Skeletal muscle tissue (tissue), 4 donors: ENCODE data around the gene CRHR2. TPM values are rescaled to one million over a fixed set of nuclear protein-coding genes. Genes with fewer than 3 reads are reported as not detected.

ENCODE experiments used
- H3K27ac ChIP-seq: one replicate; pipeline ENCODE4 v1.7.0; 2013; ENCODE audit warnings: mild to moderate bottlenecking, low read depth, low read length, inconsistent platforms
- H3K27me3 ChIP-seq, 3 donors: one replicate each; pipeline ENCODE4 v1.7.0; 2013; ENCODE audit warnings: low read length in 3 of 3; ENCODE audit not compliant: control insufficient read depth in 3 of 3, insufficient read depth in 3 of 3
- H3K36me3 ChIP-seq, 3 donors: one replicate each; pipeline ENCODE4 v1.7.0; 2013; ENCODE audit warnings: low read length in 3 of 3; ENCODE audit not compliant: control insufficient read depth in 3 of 3, insufficient read depth in 3 of 3
- H3K4me1 ChIP-seq, 3 donors: one replicate each; pipeline ENCODE4 v1.7.0; 2013; ENCODE audit warnings: low read length in 3 of 3, mild to moderate bottlenecking in 3 of 3; ENCODE audit not compliant: control insufficient read depth in 3 of 3, insufficient read depth in 3 of 3
- H3K4me3 ChIP-seq, 3 donors: one replicate each; pipeline ENCODE4 v1.7.0; 2013; ENCODE audit warnings: low read length in 3 of 3
- H3K9ac ChIP-seq, 3 donors: one replicate each; pipeline ENCODE4 v1.7.0; 2013; ENCODE audit warnings: low read length in 3 of 3, mild to moderate bottlenecking in 3 of 3, moderate library complexity in 2 of 3, low read depth in 1 of 3
- H3K9me3 ChIP-seq, 3 donors: one replicate each; pipeline ENCODE4 v1.7.0; 2013; ENCODE audit warnings: low read length in 3 of 3; ENCODE audit not compliant: control insufficient read depth in 3 of 3
- total RNA-seq: library from RNA; depleted of rRNA; stranded (reverse); fragments of >200 nt; gene quantifications from one replicate; pipeline ENCODE4 v1.2.3, GENCODE V29; 2014
- donor health status: Osteomylitis.

Gene CRHR2
- total RNA-seq, 1 donor from 2014 or later = under 0.01 TPM

DNA sequence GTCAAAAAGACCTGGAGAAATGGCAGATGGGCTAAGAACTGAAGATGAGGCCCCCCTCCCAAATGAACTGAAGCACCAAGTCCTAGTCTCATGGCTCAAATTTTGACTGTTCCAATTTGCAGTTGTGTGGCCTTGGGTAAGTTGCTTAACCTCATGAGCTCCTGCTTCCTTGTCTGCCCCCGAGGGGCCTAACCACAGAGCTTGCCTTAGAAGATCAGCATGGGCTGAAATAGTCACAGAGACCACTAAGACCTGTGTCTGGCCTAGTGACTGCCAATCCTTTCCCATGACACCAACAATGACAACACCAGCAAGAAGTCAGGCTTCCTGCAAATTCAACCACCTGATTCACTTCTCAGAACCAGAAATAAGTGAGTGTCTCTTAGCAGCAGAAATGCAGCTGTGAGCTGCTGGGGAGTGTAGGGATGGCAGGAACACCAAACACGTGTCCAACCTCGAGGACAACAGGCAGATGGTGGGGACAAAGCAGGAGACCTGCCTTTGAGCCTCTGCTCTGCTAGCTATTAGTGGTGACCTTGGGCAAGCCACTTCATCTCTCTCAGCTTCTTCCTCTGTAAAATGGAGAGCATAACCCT lies 23.7 kb downstream of the CRHR2 start:
- Histone ChIP-seq H3K4me1 (no peaks in the 10 kb centered on the region), H3K4me3 (no peak overlapping the region), H3K9ac (no peak overlapping the region)

DNA sequence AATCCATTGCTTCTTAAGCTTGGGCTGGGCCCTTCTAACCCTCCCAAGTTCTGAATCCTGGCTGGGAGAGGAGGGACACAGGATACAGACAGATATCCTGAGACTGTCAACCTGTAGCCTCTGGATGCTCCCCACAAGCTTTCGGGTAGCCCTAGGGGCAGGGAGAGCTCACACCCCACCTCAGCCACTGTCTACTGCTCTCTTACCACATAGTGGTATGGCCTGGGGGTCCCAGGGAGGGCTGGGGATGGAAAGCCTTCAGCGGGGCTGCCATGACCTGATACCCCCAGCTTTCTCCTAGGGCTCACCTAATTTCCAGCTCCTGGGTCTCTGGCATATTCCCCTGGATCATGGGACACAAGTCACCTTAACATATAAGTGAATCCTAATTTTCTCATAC lies 25.1 kb downstream of the CRHR2 start:
- H3K27me3 ChIP-seq = no peaks in the 10 kb centered on the region
- H3K36me3 ChIP-seq = no peaks in the 10 kb centered on the region
- H3K4me1 ChIP-seq = no peaks in the 10 kb centered on the region
- no peak overlapping the region for H3K9ac ChIP-seq
- H3K9me3 ChIP-seq = no peaks in the 10 kb centered on the region
- H3K4me3 ChIP-seq = no peak overlapping the region
- no peak overlapping the region for H3K27ac ChIP-seq

More for the DNA sequence above, 23.7 kb downstream of the CRHR2 start:
- no peaks in the 10 kb centered on the region for H3K36me3 ChIP-seq
- no peak overlapping the region for H3K27ac ChIP-seq
- no peaks in the 10 kb centered on the region for H3K9me3 ChIP-seq
- H3K27me3 ChIP-seq = peaks cover 0 to 6% (median 3%) of the 10 kb centered on the region in 3 donors

DNA sequence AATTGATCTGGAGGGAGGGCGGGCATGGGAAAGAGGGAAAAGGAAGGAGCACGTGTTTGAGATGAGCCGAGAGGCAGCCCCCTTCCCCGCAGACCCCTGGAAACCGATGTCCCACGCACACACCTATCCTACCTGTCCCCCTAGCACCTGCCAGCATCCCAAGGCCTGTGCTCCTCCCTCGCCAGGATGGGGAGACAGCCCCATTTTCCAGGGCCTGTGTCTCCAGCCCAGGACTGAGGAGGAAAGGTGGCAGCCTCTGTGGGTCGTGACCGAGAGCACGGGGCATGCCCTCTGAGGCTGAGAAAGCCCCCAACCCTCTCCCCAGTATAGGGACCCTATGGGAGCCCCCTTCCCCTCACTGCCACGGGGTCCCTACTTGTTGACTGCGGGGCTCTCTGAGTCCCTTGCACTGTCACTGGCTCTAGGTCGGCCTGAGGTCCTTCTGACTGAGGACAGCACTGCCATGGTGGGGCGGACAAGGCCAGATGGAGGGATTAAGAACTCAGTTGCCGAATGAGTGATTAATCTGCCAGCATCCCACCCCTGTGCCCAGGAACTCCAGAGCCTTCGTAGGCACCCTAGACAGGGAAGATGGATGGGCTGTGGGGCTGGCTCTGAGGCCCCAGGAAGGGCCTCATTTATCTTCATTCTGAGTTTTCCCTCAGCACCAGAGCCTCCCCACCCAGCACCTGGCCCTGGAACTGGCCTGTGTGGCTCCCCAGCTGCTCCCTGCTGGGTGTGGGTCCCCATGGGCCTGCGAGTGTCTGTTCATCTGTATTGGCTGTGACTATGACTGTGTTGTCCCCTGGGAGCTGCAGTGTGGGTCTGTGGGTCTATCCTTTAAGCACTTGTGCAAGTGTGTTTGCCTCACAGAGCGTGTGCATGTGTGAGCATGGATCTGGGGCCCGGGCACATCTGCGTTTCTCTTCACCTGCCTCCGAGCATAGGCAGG lies 26.0 kb downstream of the CRHR2 start:
- H3K27ac ChIP-seq = no peak overlapping the region
- H3K36me3 ChIP-seq = no peaks in the 10 kb centered on the region
- no peaks in the 10 kb centered on the region for H3K4me1 ChIP-seq
- H3K9ac ChIP-seq = no peak overlapping the region
- H3K4me3 ChIP-seq = no peak overlapping the region
- H3K27me3 ChIP-seq = no peaks in the 10 kb centered on the region
- H3K9me3 ChIP-seq = no peaks in the 10 kb centered on the region

DNA sequence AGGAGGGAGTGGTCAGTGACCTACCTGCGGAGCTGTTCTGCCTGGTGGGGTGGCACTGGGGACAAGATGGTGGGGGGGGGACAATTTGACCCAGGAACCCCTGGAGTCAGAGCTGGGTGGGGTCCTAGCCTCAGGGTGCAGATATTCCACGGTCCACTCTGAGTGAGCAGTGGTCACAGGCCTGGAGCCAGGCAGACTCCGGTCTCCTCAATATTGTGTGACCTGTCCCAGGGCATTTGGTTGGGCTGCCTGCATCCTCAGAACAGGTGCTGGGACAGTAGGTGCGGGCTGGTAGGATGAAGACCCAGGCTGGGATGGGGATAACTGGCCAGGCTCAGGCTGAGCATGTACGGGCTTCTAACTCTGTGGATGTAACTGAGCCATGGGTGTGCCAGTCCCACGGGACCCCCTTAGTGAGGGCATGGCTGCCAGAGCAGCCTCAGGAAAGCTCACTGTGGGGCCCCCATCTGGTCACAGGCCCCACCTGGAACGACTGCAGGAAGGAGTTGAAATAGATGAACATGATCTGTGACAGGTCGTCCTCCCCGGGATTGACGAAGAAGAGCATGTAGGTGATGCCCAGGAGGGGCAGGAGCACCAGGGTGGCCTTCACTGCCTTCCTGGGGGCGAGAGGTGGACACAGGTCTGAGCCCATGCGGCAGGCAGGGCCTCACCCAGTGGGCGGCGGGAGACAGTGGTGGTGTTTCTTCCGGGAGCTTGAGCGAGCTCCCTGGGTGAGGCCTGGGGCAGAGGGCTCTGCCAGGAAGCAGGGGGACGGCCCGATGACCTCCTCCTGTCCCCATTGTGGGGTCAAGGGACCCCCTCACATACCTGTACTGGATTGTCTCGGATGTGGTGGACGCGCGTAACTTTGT lies 26.9 kb downstream of the CRHR2 start:
- H3K36me3 ChIP-seq = no peaks in the 10 kb centered on the region
- no peak overlapping the region for H3K9ac ChIP-seq
- no peak overlapping the region for H3K4me3 ChIP-seq
- H3K9me3 ChIP-seq = no peaks in the 10 kb centered on the region
- no peaks in the 10 kb centered on the region for H3K4me1 ChIP-seq
- no peak overlapping the region for H3K27ac ChIP-seq
- H3K27me3 ChIP-seq = no peaks in the 10 kb centered on the region

DNA sequence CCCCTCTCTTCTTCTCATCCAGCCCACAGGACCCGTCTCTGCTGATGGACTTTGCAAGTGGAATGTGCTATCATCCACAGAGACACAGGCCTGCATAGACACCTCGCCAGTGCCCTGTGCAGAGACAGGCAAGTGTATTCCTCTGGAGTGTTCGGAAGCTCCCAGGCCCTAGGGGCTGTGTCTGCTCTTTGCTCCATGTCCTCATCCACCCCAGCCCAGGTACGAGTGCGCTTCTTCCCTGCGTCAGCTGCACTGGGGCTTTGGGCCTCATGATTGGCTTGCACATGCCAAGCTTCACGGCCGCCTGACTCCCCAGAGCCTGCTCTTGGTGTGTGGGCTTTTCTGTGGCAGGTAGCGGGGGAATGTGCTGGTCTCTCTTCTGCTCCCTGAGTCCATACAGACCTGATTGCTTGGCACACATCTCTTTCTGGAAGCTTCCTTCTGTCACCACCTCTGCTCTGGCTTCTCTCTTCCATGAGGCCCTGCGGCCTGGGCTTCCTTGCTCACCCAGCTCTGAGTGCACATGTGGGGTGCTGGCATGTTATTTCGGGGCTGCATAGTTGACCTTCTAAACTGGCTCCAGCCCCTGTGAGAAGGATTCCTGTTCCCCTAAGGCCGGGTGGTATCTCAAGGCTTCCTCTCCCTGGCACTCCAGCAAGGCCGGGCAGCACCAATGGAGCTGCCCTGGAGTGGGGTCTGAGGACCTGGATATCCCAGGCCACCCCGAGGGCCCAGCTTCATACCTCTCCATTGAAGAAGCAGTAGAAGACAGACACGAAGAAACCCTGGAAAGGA lies 27.8 kb downstream of the CRHR2 start:
- no peak overlapping the region for H3K4me3 ChIP-seq
- no peak overlapping the region for H3K27ac ChIP-seq
- no peaks in the 10 kb centered on the region for H3K9me3 ChIP-seq
- H3K36me3 ChIP-seq = no peaks in the 10 kb centered on the region
- no peaks in the 10 kb centered on the region for H3K4me1 ChIP-seq
- no peaks in the 10 kb centered on the region for H3K27me3 ChIP-seq
- H3K9ac ChIP-seq = no peak overlapping the region

DNA sequence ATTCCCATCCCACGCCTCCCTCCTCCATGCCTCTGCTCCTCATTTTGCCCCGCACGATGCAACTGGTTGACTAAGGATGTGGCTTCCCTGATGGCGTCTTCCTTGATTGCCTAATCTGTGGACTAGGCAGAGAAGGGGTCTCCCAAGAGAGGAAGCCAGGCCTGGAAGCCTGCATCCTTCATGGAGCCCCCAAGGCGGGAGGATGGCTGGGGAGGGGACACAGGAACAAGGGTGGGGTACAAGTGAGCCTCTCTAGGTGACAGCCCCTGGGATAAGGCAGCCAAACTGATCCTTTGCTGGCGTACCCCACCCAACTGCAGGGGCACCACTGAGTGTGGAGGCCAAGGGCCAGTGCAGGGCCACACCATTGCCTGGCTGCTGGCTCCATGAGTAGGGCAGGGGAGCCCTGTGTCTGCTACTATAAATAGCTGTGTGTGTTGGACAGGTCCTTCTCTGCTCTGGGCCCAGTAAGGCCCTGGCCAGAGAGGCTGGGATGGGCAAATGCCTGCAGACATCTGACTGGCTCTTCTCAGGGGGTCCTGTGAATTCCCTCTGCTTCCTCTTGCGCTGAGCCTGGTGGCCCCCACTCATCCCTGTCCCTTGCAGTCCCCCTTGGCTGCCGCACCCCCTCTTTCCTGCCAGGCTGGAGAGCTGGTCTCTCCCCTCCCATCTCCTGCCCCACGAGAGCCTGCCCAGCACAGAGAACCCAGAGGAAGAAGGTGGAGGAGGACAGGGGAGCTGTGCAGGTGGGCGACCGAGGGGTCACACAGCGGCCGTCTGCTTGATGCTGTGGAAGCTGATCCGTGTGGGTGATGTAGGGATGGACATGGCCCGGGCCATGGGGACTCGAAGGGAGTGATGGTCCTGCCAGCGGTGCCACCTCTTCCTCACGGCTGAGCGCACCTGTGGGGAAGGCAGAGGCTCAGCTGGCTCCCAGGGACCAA lies 29.3 kb downstream of the CRHR2 start:
- Histone ChIP-seq H3K27ac (no peak overlapping the region), H3K27me3 (no peaks in the 10 kb centered on the region), H3K9ac (no peak overlapping the region), H3K36me3 (no peaks in the 10 kb centered on the region), H3K4me1 (no peaks in the 10 kb centered on the region), H3K4me3 (no peak overlapping the region), H3K9me3 (no peaks in the 10 kb centered on the region)

DNA sequence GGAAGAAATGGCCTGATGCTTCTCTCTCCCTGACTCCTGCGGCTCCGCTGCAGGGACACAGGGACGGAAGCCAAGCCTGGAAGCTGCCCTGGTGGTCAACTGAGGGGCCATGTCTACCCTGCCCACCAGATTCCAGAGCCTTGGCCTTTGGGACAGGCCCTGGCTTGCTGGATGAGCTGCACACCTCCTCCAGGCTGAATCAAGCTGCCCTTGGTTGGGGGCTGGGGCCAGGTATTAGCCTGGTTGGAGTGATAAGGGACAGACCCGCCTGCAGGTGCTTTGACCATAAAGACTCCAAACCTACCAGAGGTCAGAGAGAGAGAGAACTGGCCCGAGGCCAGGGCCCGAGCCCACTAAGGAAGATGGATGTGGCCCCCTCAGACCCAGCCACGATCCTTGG lies 30.1 kb downstream of the CRHR2 start:
- Histone ChIP-seq H3K4me1 (no peaks in the 10 kb centered on the region), H3K27ac (no peak overlapping the region), H3K9ac (no peak overlapping the region), H3K27me3 (no peaks in the 10 kb centered on the region), H3K4me3 (no peak overlapping the region), H3K36me3 (no peaks in the 10 kb centered on the region), H3K9me3 (no peaks in the 10 kb centered on the region)

DNA sequence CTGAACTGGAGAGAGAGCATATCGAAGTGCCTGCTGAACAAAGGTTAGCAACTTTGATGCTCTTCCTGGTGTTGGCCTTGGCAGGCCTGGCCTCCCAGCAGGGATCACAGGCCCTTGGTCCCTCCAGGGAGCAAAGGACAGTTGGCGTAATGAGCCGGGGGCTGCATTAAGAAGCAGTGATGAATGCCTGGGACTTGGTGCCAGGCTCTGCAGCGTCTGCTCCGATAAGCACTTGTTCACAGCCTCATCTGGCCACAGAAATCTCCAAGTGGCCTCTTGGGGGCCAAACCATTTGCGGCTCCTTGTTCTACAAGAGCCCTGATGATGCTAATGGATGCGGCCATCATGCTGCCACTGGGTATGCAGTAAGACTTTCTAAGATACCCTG lies 31.8 kb downstream of the CRHR2 start:
- Histone ChIP-seq H3K9ac (no peak overlapping the region), H3K4me3 (no peak overlapping the region), H3K27ac (no peak overlapping the region)

More for the DNA sequence above, 31.8 kb downstream of the CRHR2 start:
- Histone ChIP-seq H3K36me3 (peaks cover 0 to 6% (median 2%) of the 10 kb centered on the region in 3 donors), H3K9me3 (no peaks in the 10 kb centered on the region), H3K27me3 (no peaks in the 10 kb centered on the region), H3K4me1 (no peaks in the 10 kb centered on the region)
